Measurements from ENCODE around the gene CCDC81. TPM values are rescaled to one million over a fixed set of nuclear protein-coding genes. Genes with fewer than 3 reads are reported as not detected.
"Not testable (repeated sequence)": the region's sequence is repeated elsewhere in the genome, so short reads cannot be mapped to it uniquely, and the experiment has no call there.

CCDC81 gene
- polyA plus RNA-seq, 1 experiment, result 1.7 TPM

GRCh38 chr11:86418106-86418505 lies 43.4 kb downstream of the CCDC81 start:
- ChIA-PET CTCF (interaction anchor here (0.9 to 2.6 kb wide), 4 partner anchors 54 to 73 kb away, joined by 3 to 27 read pairs (median 4); no protein-coding TSS in a partner anchor), POLR2A (no interaction called here)
- no peak for TF ChIP-seq CTCF (IDR thresholded peaks at IDR 0.05; ENCODE audit: low read depth, low read length)
- DNase-seq (ENCODE audit: low read depth, low spot score), result no peak
- Histone ChIP-seq H3K27ac (ENCODE audit: low read depth, low read length) (no peak overlapping the region), H3K9me3 (ENCODE audit: control insufficient read depth, insufficient read depth, low read length) (no peaks in the 10 kb centered on the region), H3K27me3 (ENCODE audit: control insufficient read depth, insufficient read depth, low read length) (no peaks in the 10 kb centered on the region), H3K4me3 (ENCODE audit: low read depth, low read length) (no peak overlapping the region)

- no peak overlapping the region for H3K4me3 ChIP-seq (ENCODE audit: low read depth, low read length)
- H3K27ac ChIP-seq (ENCODE audit: low read depth, low read length), result no peak overlapping the region
- no peak for TF ChIP-seq CTCF (IDR thresholded peaks at IDR 0.05; ENCODE audit: low read depth, low read length)
- CTCF ChIA-PET, result interaction anchor here (0.7 to 2.6 kb wide), 8 partner anchors 12 to 73 kb away, joined by 3 to 27 read pairs (median 4); no protein-coding TSS in a partner anchor
- POLR2A ChIA-PET, result no interaction called here
- no peak for DNase-seq (ENCODE audit: low read depth, low spot score)
- no peaks in the 10 kb centered on the region for H3K27me3 ChIP-seq (ENCODE audit: control insufficient read depth, insufficient read depth, low read length)
- no peaks in the 10 kb centered on the region for H3K9me3 ChIP-seq (ENCODE audit: control insufficient read depth, insufficient read depth, low read length)
Observed at GRCh38 chr11:86418513-86418912, 43.8 kb downstream of the CCDC81 start.

- peak; percentile 42 for TF ChIP-seq CTCF (IDR thresholded peaks at IDR 0.05; ENCODE audit: low read depth, low read length)
- no peak overlapping the region for H3K27ac ChIP-seq (ENCODE audit: low read depth, low read length)
- POLR2A ChIA-PET, result no interaction called here
Observed at GRCh38 chr11:86418917-86419316, 44.2 kb downstream of the CCDC81 start.

GRCh38 chr11:86421946-86422345 lies 47.3 kb downstream of the CCDC81 start:
- CTCF ChIA-PET, result interaction anchor here (1.3 kb wide), 1 partner anchor 16 kb away, joined by 3 read pairs; no protein-coding TSS in a partner anchor
- no peak for DNase-seq (ENCODE audit: low read depth, low spot score)
- Histone ChIP-seq H3K4me3 (ENCODE audit: low read depth, low read length) (no peak overlapping the region), H3K9me3 (ENCODE audit: control insufficient read depth, insufficient read depth, low read length) (no peaks in the 10 kb centered on the region), H3K27ac (ENCODE audit: low read depth, low read length) (no peak overlapping the region), H3K27me3 (ENCODE audit: control insufficient read depth, insufficient read depth, low read length) (no peaks in the 10 kb centered on the region)
- no peak for TF ChIP-seq CTCF (IDR thresholded peaks at IDR 0.05; ENCODE audit: low read depth, low read length)
- POLR2A ChIA-PET, result interaction anchor here (0.7 kb wide), 1 partner anchor 18 kb away, joined by 4 read pairs; no protein-coding TSS in a partner anchor

More at GRCh38 chr11:86418917-86419316, 44.2 kb downstream of the CCDC81 start:
- DNase-seq (ENCODE audit: low read depth, low spot score), result no peak
- H3K4me3 ChIP-seq (ENCODE audit: low read depth, low read length), result no peak overlapping the region
- H3K9me3 ChIP-seq (ENCODE audit: control insufficient read depth, insufficient read depth, low read length), result no peaks in the 10 kb centered on the region
- CTCF ChIA-PET, result interaction anchor here (0.7 to 2.6 kb wide), 9 partner anchors 12 to 74 kb away, joined by 3 to 27 read pairs (median 4); no protein-coding TSS in a partner anchor
- H3K27me3 ChIP-seq (ENCODE audit: control insufficient read depth, insufficient read depth, low read length), result no peaks in the 10 kb centered on the region

- Histone ChIP-seq H3K9me3 (ENCODE audit: control insufficient read depth, insufficient read depth, low read length) (no peaks in the 10 kb centered on the region), H3K27me3 (ENCODE audit: control insufficient read depth, insufficient read depth, low read length) (no peaks in the 10 kb centered on the region), H3K4me3 (ENCODE audit: low read depth, low read length) (no peak overlapping the region), H3K27ac (ENCODE audit: low read depth, low read length) (no peak overlapping the region)
- TF ChIP-seq CTCF (IDR thresholded peaks at IDR 0.05; ENCODE audit: low read depth, low read length), result no peak
- no peak for DNase-seq (ENCODE audit: low read depth, low spot score)
- ChIA-PET POLR2A (no interaction called here), CTCF (interaction anchor here (1.3 kb wide), 1 partner anchor 16 kb away, joined by 3 read pairs; no protein-coding TSS in a partner anchor)
Observed at GRCh38 chr11:86422371-86422770, 47.7 kb downstream of the CCDC81 start.

- CTCF ChIA-PET; H3K27ac ChIP-seq (ENCODE audit: low read depth, low read length); DNase-seq (ENCODE audit: low read depth, low spot score); H3K27me3 ChIP-seq (ENCODE audit: control insufficient read depth, insufficient read depth, low read length); H3K4me3 ChIP-seq (ENCODE audit: low read depth, low read length); H3K9me3 ChIP-seq (ENCODE audit: control insufficient read depth, insufficient read depth, low read length); POLR2A ChIA-PET: not testable (repeated sequence)
Observed at GRCh38 chr11:86423488-86423887, 48.8 kb downstream of the CCDC81 start.
